HG02571 (cell line): ENCODE results near the gene DEPDC5.

Source experiments
- ATAC-seq: cut with Tn5 transposase; IDR thresholded peaks from one replicate; pipeline ENCODE4 v1.9.1; 2021; ENCODE audit warnings: mild to moderate bottlenecking, moderate library complexity; ENCODE audit not compliant: unreplicated experiment

Gene DEPDC5

DNA sequence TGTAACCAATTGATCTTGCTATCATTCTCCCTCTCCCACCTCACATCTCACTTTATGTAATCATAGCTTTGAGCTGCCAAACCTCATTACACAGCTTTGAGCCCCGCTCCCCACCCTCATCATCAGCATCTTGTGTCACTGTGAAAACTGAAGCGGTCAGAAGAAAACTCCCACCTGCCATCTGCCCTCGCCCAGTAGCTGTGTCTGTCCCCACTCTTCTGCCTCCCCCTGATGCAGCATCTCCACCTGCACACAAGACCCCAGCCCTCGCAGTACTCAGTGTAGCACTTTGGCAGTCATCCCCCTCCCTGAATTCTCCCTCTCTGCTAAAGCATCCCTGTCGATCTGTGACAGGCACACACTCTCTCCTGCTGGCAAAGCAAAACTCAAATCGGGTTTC lies 130.2 kb downstream of the DEPDC5 start:
- ATAC-seq: no peak

DNA sequence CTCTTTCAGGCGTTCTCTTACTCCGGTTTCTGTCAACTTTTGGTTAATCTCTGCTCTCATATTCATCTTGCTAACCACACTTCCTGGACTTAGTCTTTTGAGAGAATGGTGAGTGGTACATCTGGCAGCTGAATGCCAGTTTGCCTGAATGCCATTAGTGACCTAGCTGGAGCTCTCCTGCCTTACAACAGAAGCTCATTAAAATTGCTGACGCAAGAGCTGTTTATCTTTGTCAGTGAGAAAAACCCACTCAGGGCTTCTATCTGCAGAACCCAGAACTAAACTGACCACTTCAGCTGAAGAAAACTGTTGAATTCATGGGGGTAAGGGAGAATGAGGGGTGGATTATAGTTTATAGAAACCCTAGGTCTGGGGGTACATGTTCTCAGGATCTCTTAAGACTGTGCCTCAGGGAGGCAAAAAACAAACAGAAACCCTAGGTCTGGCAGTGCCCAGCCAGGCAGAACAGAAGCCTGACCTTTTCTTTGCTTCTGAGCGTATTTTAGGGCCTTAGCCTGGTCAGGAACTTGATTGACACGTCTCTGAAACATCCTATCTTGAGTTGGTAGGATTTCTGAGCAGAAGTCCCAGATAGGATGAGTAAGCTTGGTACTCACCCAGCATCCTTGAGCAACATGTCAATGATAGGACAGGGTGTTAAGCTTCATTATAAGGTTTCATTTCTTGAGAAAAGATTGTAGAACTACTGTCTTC lies 137.7 kb downstream of the DEPDC5 start:
- no peak for ATAC-seq

DNA sequence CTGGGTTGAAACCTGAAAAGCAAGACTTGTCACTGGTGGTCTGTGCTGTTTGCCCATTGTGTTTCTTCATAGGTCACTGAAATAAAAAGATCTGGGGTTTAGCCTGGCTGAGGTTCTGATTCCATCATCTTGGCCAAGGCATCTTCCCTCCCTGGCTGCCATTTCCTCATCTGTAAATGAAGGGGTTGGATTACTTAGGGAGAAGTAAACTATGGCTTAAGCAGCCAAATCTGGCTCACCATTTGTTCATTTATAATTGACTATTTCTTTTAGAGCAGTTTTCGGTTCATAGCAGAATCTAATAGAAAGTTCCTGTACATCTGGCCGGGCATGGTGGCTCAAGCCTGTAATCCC lies 138.2 kb downstream of the DEPDC5 start:
- no peak for ATAC-seq

DNA sequence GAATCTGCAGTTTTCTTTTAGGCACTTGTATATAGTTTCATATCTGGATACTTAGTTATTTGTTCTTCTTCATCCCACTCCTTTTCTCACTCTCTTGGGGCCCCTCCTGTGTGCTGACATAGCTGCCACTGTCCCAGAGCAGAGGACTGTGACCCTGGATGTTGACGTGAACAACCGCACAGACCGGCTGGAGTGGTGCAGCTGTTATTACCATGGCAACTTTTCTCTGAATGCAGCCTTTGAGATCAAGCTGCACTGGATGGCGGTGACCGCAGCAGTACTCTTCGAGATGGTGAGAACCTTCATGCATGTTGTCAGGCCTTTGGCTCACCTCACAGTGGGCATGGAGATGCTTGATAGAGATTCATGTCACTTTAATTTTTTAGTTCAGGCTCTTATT lies 139.6 kb downstream of the DEPDC5 start:
- ATAC-seq: no peak

DNA sequence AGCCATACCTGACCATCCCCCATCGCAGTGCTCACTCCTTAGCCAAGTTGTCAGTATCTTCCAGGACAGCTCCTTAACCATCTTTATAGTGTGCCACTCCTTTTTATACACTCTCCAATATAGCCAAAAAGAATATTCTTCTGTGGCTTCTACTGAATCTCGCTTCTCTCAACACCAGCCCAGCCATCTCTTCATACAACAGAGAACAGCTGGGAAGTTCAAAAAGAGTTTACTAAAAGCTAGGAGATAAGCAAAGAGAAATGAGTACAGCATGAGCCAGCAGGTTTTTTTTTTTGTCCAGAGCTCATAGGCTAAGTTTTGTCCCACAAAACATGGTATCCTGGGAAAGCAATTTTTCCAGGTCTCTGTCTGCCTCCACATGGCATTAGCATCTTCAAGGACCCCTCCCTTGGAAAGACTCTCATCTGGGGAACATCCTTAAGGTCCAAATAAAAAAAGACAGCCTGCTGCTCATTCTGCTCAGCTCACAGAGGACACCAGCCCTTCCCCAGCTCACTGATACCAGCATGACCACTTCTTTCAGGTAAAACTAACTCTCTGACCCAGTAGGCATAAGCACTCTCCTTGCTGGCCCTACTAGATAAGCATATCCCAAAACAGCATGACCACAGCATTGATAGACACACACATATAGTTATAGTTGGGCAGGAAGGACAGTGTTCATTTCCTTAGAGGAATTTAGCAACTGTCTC lies 141.7 kb downstream of the DEPDC5 start:
- ATAC-seq: no peak

DNA sequence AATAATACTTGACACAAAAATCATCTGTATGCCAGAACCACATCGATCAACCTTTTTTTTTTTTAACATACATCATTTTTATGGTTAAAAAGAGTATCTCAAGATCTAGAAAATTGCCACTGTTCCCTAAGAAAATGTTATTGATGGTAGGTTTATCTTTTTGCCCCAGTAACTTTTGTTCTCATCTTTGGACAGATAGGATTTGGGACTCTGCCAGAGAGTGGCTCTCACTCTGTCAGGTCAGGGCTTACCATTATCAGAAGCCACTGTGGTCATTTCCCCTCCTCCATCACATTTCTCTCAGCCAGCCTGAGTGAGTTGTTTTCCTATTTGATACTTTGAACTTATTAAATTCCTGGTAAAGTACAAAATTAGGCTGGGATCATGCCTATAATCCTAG lies 142.7 kb downstream of the DEPDC5 start:
- ATAC-seq: no peak

DNA sequence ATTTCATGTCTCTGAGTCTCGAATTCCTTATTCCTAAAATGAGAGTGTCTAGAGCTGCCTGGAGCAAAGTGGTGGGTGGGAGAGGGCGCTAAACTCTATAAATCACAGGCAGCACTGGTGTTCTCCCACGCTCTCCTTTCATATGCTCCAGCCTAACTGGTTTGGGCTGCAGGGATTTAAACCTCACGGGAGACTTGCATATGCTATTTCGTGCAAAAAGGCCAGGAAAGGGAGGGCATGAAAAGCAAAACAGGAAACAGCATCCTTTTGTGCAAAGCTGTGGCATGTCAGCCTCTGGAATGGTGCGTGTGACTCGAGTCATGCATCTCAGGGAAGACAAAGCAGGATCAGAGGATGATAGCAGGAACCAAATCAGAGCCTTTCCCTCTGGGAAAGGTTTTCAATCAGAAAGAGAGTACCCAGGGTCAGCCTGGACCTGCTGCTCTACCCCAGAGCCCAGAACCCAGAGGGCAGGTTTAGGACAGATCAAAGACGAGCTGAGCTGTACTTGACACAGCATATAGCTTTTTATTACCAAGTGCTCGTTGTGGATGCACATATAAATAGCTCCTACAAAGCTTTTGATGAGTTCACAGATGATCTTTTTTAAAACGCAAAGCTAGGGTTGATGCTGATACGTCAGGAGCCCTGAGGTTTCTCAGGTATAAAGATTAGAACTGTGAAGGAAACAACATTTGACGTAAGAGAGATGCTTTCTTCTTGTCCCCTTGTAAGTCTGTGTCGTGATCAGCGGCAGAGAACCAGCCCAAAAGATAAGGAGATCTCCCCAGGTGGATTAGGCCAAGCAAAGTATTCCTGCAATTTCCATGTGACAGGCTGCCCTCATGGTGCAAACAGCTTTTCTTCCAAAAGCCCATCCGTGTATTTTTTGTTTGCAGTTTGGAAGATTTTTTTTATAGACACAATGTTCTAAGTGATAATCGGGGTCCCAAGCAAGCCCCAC lies 144.3 kb downstream of the DEPDC5 start:
- ATAC-seq: no peak

DNA sequence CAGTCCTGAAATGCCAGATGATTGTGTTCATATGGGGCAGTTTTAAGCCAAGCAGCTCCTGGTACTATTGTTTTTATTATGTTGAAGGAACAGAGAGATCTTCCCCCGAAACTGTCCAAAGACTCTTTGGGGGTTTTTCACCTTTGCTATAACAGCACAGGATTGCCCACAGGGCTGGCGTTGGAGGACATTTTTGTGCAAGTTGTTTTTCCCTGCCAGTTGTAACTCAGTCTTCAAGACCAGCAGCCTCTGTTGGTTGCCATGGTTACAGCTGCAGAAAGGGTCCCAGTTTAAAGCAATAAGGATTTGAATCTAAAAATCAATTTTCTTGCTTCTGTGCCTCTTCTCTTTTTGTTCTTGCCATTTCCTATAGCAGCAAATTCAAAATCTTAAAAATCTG lies 145.1 kb downstream of the DEPDC5 start:
- ATAC-seq: no peak

DNA sequence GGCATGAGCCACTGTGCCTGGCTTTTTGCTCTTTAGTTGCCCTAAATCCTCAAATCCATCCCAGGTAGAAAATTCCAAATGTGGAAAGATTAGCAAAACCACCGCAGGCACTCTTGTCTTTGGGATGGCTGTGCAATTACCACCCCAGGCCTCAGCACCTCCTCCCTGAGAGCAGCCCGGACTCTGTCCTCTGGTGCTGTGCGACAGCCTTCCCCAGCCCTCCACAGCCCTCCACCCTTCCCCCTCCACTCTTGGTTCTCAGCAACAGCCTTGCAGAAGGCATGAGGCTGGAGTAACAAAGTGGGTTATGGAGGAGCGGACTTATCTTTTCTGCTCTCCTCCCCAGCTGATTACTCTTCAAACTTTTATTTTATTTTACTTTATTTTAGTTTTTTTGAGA lies 145.8 kb downstream of the DEPDC5 start:
- ATAC-seq: no peak

DNA sequence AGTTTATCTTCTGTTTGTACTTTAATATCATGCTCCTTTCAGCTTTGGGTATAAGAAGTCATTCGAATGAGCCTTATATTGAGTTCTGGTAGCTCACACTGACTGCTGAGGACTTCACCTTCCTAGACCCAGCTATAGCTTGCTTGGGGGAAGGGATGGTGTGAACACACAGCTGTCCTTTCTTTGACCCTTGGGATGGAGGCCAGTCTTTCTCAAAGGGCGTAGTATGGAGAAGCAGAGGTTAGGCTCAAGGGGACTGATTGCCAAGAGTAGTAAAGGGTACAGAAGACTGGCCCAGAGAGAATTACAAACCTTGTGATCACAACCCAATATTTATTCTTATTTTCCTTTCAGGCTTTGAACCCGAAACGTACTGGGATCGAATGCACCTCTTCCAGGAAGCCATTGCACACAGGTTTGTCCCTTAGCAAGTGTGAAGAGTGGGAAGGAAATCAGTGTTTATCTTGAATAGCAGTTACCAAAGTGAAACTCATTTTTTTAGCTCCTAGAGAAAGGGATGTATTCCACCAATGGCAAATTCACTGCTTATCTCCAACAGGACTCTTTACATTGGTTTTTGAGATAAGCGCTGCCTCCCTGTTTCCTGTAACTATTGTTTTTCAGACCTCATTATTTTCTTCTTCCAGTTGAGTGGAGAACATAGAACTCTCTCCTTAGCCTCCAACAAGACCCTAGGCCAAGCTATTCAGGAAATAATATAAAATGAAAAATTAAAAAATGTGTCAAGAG lies 147.7 kb downstream of the DEPDC5 start:
- ATAC-seq: no peak

DNA sequence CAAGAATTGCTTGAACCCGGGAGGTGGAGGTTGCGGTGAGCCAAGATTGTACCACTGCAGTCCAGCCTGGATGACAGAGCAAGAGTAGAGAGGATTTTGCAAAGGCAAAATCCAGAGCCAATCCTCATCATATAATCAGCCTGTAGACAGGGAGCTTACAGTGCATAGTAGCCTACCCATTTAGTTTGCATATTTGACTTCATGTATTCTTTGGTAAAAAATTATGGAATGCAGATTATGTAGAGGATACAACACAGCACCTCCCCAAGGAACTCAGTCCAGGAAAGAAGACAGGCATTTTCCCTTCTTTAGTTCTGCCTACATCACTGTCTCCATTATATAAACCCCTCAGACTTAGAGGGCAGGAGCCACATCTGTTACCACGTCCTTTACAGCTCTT lies 150.8 kb downstream of the DEPDC5 start:
- no peak for ATAC-seq

DNA sequence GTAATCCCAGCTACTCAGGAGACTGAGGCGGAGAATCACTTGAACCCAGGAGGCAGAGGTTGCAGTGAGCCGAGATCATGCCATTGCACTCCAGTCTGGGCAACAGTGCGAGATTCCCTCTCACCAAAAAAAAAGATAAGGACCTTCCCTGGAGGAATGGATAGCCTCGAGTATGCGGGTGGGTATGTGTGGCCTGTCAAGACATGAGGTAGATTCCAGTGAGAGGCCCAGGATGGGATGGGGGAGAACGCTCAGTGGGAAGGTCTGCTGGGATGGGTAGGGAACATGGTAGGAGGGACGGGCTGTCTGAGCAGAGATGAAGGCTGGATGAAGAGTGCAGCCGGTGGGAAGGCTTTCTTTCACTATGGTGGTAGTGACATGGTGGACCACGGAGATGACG lies 151.5 kb downstream of the DEPDC5 start:
- ATAC-seq: no peak

DNA sequence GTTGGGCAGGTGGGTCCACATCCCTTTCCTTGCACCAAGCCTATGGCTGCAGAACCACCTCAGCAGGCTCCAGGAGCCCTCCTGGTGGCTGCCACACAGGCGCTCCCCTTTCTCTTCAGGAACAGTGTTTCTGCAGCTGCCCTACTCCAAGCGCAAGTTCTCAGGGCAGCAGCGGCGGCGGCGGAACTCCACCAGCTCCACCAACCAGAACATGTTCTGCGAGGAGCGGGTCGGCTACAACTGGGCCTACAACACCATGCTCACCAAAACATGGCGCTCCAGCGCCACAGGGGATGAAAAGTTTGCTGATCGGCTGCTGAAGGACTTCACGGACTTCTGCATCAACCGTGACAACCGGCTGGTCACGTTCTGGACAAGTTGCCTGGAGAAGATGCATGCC lies 152.3 kb downstream of the DEPDC5 start:
- ATAC-seq: no peak

DNA sequence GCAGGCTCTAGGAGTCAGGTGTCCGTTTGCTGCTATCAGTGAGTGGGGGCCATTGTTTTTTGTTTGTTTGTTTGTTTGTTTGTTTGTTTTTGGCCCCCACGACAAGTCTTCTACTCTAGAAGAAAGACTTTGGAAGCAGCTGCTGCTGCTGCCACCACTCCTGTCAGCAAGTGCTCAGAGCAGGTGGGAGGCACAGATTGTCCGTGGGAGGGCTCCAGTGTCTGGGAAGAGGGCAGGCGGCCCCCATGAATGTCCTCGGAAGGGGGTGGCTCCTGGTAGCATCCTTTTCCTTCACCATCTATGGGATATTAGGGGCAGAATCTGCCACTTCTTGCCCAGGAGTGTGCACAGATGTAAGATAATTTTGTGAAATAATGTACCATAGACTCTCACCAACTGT lies 152.8 kb downstream of the DEPDC5 start:
- ATAC-seq: no peak

DNA sequence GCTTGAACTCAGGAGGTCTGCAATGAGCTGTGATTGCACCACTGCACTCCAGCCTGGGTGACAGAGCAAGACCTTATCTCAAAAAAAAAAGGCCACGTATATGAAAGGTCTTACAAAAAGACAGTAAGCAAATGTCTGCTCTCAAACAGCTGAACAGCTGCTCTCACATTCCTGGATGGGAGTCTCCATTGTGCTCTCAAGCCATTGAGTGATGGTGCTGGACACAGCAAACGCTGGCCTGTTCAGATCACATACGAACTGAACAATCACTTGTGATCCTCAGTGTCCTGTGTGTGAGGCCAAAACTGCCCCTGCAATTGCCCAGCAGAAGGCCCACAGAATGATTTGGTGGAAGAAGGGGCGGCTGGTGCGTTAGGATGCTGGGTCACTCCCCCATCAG lies 156.2 kb downstream of the DEPDC5 start:
- ATAC-seq: no peak

DNA sequence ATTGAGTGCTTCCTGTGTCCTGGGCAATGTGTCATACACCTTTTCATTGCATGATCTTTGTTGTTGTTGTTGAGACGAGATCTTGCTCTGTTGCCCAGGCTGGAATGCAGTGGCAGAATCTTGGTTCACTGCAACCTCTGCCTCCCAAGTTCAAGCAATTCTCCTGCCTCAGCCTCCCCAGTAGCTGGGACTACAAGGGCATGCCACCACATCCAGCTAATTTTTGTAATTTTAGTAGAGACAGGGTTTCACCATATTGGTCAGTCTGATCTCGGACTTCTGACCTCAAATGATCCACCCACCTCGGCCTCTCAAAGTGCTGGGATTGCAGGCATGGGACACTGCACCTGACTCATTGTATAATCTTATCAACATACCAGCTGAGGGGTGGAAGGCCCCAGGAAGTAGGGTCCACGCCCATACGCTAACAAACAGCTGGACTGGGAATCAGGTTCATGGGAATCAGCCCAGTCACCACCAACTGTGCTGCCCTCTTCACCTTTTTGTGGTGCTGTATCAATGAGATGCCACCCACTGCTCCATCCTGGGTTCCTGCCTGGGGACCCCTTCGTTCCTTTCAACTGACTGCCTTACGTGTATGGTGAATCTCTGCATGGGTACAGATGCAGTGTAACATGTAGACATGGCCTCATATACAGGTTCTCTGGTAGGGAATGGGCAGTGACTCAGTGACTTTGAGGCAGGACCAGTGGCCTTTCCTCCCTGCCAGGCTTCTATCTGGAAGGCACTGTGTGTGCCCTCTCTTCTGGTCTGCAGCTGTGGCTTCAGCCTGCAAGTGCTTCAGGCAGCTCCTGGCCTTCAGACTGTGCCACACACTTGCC lies 158.0 kb downstream of the DEPDC5 start:
- ATAC-seq: no peak

DNA sequence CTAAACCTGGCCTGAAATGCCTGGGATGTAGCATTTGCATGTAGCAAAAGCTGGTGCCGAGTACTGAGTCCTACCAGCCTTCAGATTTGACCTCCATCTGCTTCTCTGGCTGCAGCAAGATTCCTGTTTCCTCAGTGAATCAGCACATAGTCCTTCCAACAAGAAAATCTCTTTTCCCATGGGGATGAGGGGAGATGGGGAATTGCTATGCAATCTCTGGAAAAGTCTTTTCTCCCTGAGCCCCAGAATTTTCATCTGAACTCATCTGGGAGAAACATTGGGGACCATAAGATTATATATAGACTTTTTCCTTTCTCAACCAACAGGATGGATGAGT lies 158.6 kb downstream of the DEPDC5 start:
- ATAC-seq: no peak

DNA sequence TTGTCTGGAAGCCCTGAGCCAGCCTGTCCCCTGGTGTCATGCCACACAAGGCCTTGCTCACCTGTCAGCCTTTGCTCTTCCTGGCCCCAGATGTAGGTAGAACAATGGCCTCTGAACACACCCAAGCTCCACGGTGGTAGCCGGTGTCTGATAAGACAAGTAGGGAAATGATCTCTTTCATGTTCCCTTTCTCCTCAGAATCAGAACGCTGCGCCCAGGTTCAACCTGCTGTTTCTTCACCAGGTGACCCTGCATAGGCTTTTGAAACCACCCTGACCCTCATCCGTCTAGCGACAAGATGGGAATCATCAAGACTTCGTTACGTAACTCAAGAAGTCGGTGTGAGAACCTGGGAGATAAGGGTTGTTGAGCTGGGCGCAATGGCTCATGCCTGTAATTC lies 161.8 kb downstream of the DEPDC5 start:
- no peak for ATAC-seq

DNA sequence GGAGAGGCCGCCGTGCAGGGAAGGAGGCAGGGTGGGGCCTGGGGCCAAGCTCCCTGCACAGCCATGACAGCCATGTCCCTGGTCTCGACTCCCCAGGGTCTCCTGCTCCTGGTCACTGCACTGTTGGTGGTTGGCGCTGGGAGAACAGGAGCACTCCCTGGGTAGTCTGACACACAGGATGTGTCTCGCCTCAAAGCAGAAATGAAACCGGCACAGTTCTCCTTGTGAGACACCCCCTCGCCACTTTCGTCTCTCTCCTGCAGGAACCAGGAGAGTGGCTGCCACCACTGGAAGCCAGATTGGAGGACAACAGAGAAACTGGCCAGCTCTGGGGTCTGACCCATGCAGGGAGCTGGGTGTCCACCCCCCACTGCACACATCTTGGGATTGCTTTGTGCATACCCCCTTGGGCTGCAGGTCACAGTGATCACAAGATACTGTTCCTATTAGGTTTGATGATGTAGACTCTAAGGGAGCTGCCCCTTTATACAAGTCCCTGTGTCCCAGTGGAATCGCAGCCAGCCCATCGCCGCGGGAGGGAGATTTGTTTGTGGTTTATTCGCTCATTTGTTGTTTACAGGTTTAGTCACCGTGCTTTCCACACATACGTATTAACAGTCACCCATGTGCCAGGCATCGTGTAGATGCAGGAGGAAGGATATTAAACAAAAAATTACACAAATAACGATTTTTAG lies 163.6 kb downstream of the DEPDC5 start:
- no peak for ATAC-seq

DNA sequence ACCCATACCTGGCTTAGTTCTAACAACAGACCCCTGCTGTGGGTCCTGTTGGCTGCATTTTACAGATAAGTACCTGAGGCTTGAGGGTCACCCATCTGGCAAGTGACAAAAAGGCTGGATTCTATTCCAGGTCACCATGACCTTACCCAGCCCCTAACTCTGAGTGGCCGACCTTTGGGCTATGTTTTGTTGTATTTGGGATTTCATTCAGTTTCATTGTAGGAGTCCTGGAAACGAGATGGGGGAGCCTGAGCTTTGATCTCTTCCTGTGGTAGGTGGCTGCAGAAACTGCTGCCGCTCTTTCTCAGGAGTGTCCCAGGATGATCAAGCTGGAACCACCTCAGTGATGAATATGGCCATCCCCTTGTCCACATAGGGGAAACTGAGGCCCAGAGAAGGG lies 165.9 kb downstream of the DEPDC5 start:
- ATAC-seq: no peak
